SK-N-MC (cell line): Measurements from ENCODE around the gene PDCD1LG2.

Experiments used
- DNase-seq: peaks from one replicate; pipeline ENCODE4 v3.0.0-alpha.2; 2011; ENCODE audit warnings: low read depth, low spot score
- H3K27ac ChIP-seq: fragments of 200-600 bp; sonication (generic); 2 replicates; pipeline ENCODE4 v1.5.1; 2016; ENCODE audit warnings: mixed run types
- H3K36me3 ChIP-seq: fragments of 200-600 bp; sonication (generic); 2 replicates; pipeline ENCODE4 v1.6.1; 2017; ENCODE audit warnings: antibody characterized with exemption, low read length, mixed read lengths; ENCODE audit not compliant: insufficient read depth
- H3K4me3 ChIP-seq: fragments of 200-600 bp; sonication (generic); 2 replicates; pipeline ENCODE4 v1.5.1; 2016
- H3K9ac ChIP-seq: fragments of 200-600 bp; sonication (generic); 2 replicates; pipeline ENCODE4 v1.8.0; 2017; ENCODE audit warnings: mixed run types, mixed read lengths; ENCODE audit not compliant: insufficient read length
- H3K9me3 ChIP-seq: fragments of 200-600 bp; sonication (generic); 2 replicates; pipeline ENCODE4 v1.6.1; 2017; ENCODE audit warnings: low read depth, mild to moderate bottlenecking, antibody characterized with exemption, low read length, moderate library complexity, mixed read lengths
- EZH2 ChIP-seq: fragments of 200-600 bp; sonication (generic); IDR thresholded peaks from one replicate; pipeline ENCODE4 v1.6.1; 2017; ENCODE audit warnings: antibody characterized with exemption
- FOXP2 ChIP-seq: optimal IDR thresholded peaks from 2 replicates; pipeline ENCODE3; 2011; ENCODE audit warnings: mild to moderate bottlenecking, moderate library complexity; ENCODE audit not compliant: insufficient read depth; ENCODE audit errors: extremely low read length, control extremely low read depth
- POLR2AphosphoS5 ChIP-seq: IDR thresholded peaks from 2 replicates; pipeline ENCODE4 v1.6.1; 2012; ENCODE audit warnings: mild to moderate bottlenecking, low read depth, low read length, borderline replicate concordance

Gene PDCD1LG2

DNA sequence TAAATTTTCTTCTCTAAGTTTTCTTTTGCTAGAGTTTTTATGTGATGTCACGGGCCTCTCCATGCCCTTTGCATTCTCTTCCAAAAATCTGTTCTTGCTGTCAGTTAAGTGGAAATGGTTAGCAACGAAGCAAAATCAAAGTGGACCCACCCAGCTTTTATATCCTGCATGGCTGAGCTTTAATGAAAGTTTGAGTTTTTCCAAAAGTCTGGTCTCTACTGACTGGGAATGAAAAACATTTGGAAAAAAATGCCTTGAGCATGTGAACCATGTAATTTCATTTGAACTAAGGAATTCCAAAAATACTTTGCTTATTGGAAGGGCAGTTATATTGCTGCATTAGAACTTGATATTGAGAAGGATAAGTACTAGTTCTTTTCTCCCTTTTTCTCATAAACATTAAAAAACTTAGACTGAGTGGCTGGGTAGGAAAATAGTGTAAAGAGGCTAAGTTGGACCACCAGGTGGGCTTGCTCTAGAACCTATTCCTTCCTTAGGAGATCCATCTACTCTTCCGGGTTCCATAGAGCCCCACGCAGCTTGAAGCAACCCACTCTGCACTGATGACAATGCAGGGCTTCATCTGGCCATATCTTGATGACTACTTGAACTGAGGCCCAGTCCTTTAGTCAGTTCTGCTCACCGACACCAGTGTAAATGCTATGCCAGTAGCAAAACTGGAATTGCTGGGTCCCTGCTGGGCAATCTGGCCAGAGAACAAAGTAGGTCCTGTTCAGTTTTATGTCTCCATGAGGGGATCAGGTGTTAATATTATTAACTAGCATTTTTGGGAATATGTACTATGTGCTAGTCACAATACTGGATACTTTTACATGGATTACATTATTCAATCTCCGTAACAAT is 101.2 kb downstream of the PDCD1LG2 start:
- no peak for DNase-seq
- TF ChIP-seq EZH2, result no peak
- TF ChIP-seq POLR2AphosphoS5, result no peak
- TF ChIP-seq FOXP2, result no peak
- no peak overlapping the region for H3K27ac ChIP-seq

GRCh38 chr9:5612185-5612530 is 101.8 kb downstream of the PDCD1LG2 start:
- TF ChIP-seq FOXP2 (no peak), EZH2 (no peak), POLR2AphosphoS5 (no peak)
- Histone ChIP-seq H3K27ac (no peak overlapping the region), H3K4me3 (no peak overlapping the region), H3K36me3 (0 out of 2 replicates have a peak, but pooled peaks cover under 1% of the 10 kb centered on the region), H3K9me3 (no peaks in the 10 kb centered on the region), H3K9ac (no peak overlapping the region)
- no peak for DNase-seq

More for the DNA sequence above, 101.2 kb downstream of the PDCD1LG2 start:
- Histone ChIP-seq H3K9me3 (no peaks in the 10 kb centered on the region), H3K9ac (no peak overlapping the region), H3K36me3 (no peaks in the 10 kb centered on the region), H3K4me3 (no peak overlapping the region)

- DNase-seq, result no peak
- no peak overlapping the region for H3K9ac ChIP-seq
Observed at GRCh38 chr9:5614192-5614591, 103.9 kb downstream of the PDCD1LG2 start.

GRCh38 chr9:5614985-5615384 is 104.7 kb downstream of the PDCD1LG2 start:
- Histone ChIP-seq H3K9ac (no peak overlapping the region), H3K27ac (no peak overlapping the region), H3K36me3 (peaks cover 3% of the 10 kb centered on the region; the same call in 1 of the 2 replicates), H3K9me3 (0 out of 2 replicates have a peak, but pooled peaks cover 3% of the 10 kb centered on the region), H3K4me3 (no peak overlapping the region)
- no peak for DNase-seq
- TF ChIP-seq EZH2, result no peak
- TF ChIP-seq POLR2AphosphoS5, result no peak
- no peak for TF ChIP-seq FOXP2

More at GRCh38 chr9:5614192-5614591, 103.9 kb downstream of the PDCD1LG2 start:
- Histone ChIP-seq H3K4me3 (no peak overlapping the region), H3K36me3 (0 out of 2 replicates have a peak, but pooled peaks cover 3% of the 10 kb centered on the region), H3K9me3 (0 out of 2 replicates have a peak, but pooled peaks cover 3% of the 10 kb centered on the region), H3K27ac (no peak overlapping the region)
- TF ChIP-seq POLR2AphosphoS5 (no peak), EZH2 (no peak)

- TF ChIP-seq POLR2AphosphoS5, result no peak
- TF ChIP-seq EZH2, result no peak
- TF ChIP-seq FOXP2, result no peak
- H3K27ac ChIP-seq, result peak overlapping the region; percentile 40
- no peak for DNase-seq
- no peak overlapping the region for H3K4me3 ChIP-seq
- H3K9me3 ChIP-seq, result 0 out of 2 replicates have a peak, but pooled peaks cover 3% of the 10 kb centered on the region
- H3K9ac ChIP-seq, result no peak overlapping the region
- peaks cover 16% of the 10 kb centered on the region for H3K36me3 ChIP-seq
Observed at GRCh38 chr9:5617749-5618148, 107.4 kb downstream of the PDCD1LG2 start.

DNA sequence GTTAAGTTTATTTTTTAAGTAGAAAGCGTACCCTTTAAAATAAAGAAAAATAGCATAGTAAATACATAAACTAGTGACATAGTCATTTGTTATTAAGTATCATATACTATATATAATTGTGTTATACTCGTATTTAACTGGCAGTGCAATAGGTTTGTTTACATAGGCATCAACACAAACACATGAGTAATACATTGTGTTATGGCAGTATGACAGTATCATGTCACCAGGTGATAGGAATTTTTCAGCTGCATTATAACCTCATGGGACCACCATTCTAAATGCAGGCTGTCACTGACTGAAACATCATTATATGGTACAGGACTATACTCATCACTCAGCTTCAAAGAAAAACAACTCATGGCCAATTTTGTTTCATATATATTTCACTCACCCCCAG is 110.2 kb downstream of the PDCD1LG2 start:
- TF ChIP-seq EZH2, result no peak
- TF ChIP-seq POLR2AphosphoS5, result no peak
- TF ChIP-seq FOXP2, result no peak

More for the DNA sequence above, 110.2 kb downstream of the PDCD1LG2 start:
- Histone ChIP-seq H3K27ac (no peak overlapping the region), H3K4me3 (no peak overlapping the region), H3K36me3 (peaks cover 16% of the 10 kb centered on the region), H3K9me3 (0 out of 2 replicates have a peak, but pooled peaks cover 3% of the 10 kb centered on the region), H3K9ac (no peak overlapping the region)
- DNase-seq, result no peak
